Activated CD4-positive, alpha-beta T cell treated with anti-CD3 and anti-CD28 coated beads, Interleukin-10, Interleukin-2, amounts not matched to agents 100 ng/mL and 50 ng/mL, durations not matched to agents 16 hours and 8 hours (primary cell): Measurements from ENCODE around the gene GLB1L.
"Not testable (repeated sequence)": the region's sequence is repeated elsewhere in the genome, so short reads cannot be mapped to it uniquely, and the experiment has no call there.

ENCODE experiments used
- DNase-seq: peaks from one replicate; pipeline ENCODE4 v3.0.0-alpha.2; 2020

GLB1L gene

GRCh38 chr2:219279916-219280516 lies 34.8 kb upstream of the GLB1L start:
- DNase-seq, result no peak

GRCh38 chr2:219279151-219279915 lies 34.1 kb upstream of the GLB1L start, which contains the start of gene DNAJB2:
Gene DNAJB2 (plus strand): TSS chr2:219279366. CDS start chr2:219279834, 468 bp downstream.
- peak; percentile 99 for DNase-seq

- no peak for DNase-seq
Observed at GRCh38 chr2:219278655-219279150, 33.5 kb upstream of the GLB1L start.

- DNase-seq, result peak; percentile 79
Observed at GRCh38 chr2:219277703-219278654, 32.7 kb upstream of the GLB1L start.

GRCh38 chr2:219274361-219274921 lies 29.2 kb upstream of the GLB1L start:
- DNase-seq, result no peak

GRCh38 chr2:219273937-219274336 lies 28.7 kb upstream of the GLB1L start:
- no peak for DNase-seq

GRCh38 chr2:219272995-219273394 lies 27.8 kb upstream of the GLB1L start:
- no peak for DNase-seq

- DNase-seq, result no peak
Observed at GRCh38 chr2:219272356-219272755, 27.1 kb upstream of the GLB1L start.

- DNase-seq, result no peak
Observed at GRCh38 chr2:219271021-219271420, 25.8 kb upstream of the GLB1L start.

GRCh38 chr2:219270055-219270372 lies 24.8 kb upstream of the GLB1L start:
- no peak for DNase-seq

- no peak for DNase-seq
Observed at GRCh38 chr2:219269362-219270054, 24.3 kb upstream of the GLB1L start.

GRCh38 chr2:219268294-219268693 lies 23.1 kb upstream of the GLB1L start:
- DNase-seq, result no peak

GRCh38 chr2:219266886-219267285 lies 21.6 kb upstream of the GLB1L start:
- DNase-seq, result no peak

- no peak for DNase-seq
Observed at GRCh38 chr2:219266232-219266631, 21.0 kb upstream of the GLB1L start.

GRCh38 chr2:219261024-219261855 lies 16.0 kb upstream of the GLB1L start:
- no peak for DNase-seq

- not testable (repeated sequence) for DNase-seq
Observed at GRCh38 chr2:219258942-219259341, 13.7 kb upstream of the GLB1L start.

- DNase-seq, result peak; percentile 68
Observed at GRCh38 chr2:219254590-219255201, 9.5 kb upstream of the GLB1L start.

GRCh38 chr2:219253753-219254589 lies 8.7 kb upstream of the GLB1L start, which contains the start of gene TUBA4A:
Gene TUBA4A (minus strand): TSS chr2:219253918. CDS start chr2:219253858, 60 bp downstream.
- DNase-seq, result peak; percentile 93

- peak; percentile 78 for DNase-seq
Observed at GRCh38 chr2:219252900-219253752, 7.9 kb upstream of the GLB1L start, which contains the start of gene TUBA4B. Gene TUBA4B (plus strand): TSS chr2:219253243. CDS start chr2:219253408, 165 bp downstream.
